OCI-LY7 (cell line): Measurements from ENCODE around the gene DLGAP4.

Experiments used
- CTCF ChIP-seq: fragments of 200-600 bp; sonication (generic); conservative IDR thresholded peaks from 2 replicates; pipeline ENCODE4 v1.5.1; 2014; ENCODE audit warnings: mild to moderate bottlenecking, antibody characterized with exemption, low read length, moderate library complexity, mixed read lengths
- EZH2phosphoT487 ChIP-seq: fragments of 200-600 bp; sonication (generic); IDR thresholded peaks from 2 replicates; pipeline ENCODE4 v1.6.1; 2018; ENCODE audit warnings: low read depth, borderline replicate concordance, mild to moderate bottlenecking, mixed run types, antibody characterized with exemption, low read length, moderate library complexity, mixed read lengths

- TF ChIP-seq CTCF (no peak), EZH2phosphoT487 (no peak)
Measured at GRCh38 chr20:36469973-36470372, 163.8 kb downstream of the DLGAP4 start.
